GM23338 (cell line): ENCODE data around the gene CLNK. TPM values are rescaled to one million over a fixed set of nuclear protein-coding genes. Genes with fewer than 3 reads are reported as not detected.

Experiments
- ATAC-seq: fragments of 200-7000 bp; cut with Tn5 transposase; 3 replicates; pipeline ENCODE4 v1.9.1; 2020
- DNase-seq: peaks from one replicate; pipeline ENCODE4 v3.0.0-alpha.2; 2015; ENCODE audit warnings: low spot score
- H2AFZ ChIP-seq: fragments of 200-600 bp; sonication (generic); 2 replicates; pipeline ENCODE4 v1.8.0; 2016; ENCODE audit warnings: antibody characterized with exemption, mild to moderate bottlenecking, moderate library complexity
- H3F3A ChIP-seq: fragments of 200-600 bp; sonication (generic); replicated peaks from 2 replicates; pipeline ENCODE4 v1.8.0; 2017; ENCODE audit warnings: antibody characterized with exemption, mixed run types, low read depth
- H3K27ac ChIP-seq: fragments of 200-600 bp; sonication (generic); 2 replicates; pipeline ENCODE4 v1.6.1; 2016; ENCODE audit warnings: low read depth
- H3K27me3 ChIP-seq: fragments of 200-600 bp; sonication (generic); 2 replicates; pipeline ENCODE4 v1.8.0; 2016; ENCODE audit warnings: mild to moderate bottlenecking, mixed run types, moderate library complexity; ENCODE audit not compliant: insufficient read depth
- H3K36me3 ChIP-seq: fragments of 200-600 bp; sonication (generic); 2 replicates; pipeline ENCODE4 v1.8.0; 2016; ENCODE audit warnings: mild to moderate bottlenecking; ENCODE audit not compliant: insufficient read depth
- H3K4me1 ChIP-seq: fragments of 200-600 bp; sonication (generic); 2 replicates; pipeline ENCODE4 v1.8.0; 2016; ENCODE audit warnings: mild to moderate bottlenecking, moderate library complexity; ENCODE audit not compliant: insufficient read depth
- H3K4me2 ChIP-seq: fragments of 200-600 bp; sonication (generic); 2 replicates; pipeline ENCODE4 v1.7.1; 2017; ENCODE audit warnings: mixed run types
- H3K4me3 ChIP-seq: fragments of 200-600 bp; sonication (generic); 2 replicates; pipeline ENCODE4 v1.6.1; 2016; ENCODE audit warnings: mixed run types
- H3K79me2 ChIP-seq: fragments of 200-600 bp; sonication (generic); replicated peaks from 2 replicates; pipeline ENCODE4 v1.8.0; 2017; ENCODE audit warnings: mild to moderate bottlenecking; ENCODE audit not compliant: insufficient read depth
- H3K9me2 ChIP-seq: fragments of 200-600 bp; sonication (generic); 2 replicates; pipeline ENCODE4 v1.8.0; 2017; ENCODE audit not compliant: insufficient read depth
- H4K20me1 ChIP-seq: fragments of 200-600 bp; sonication (generic); replicated peaks from 2 replicates; pipeline ENCODE4 v1.8.0; 2017; ENCODE audit warnings: mild to moderate bottlenecking; ENCODE audit not compliant: insufficient read depth
- H3K27ac Mint-ChIP-seq: 2 replicates; pipeline ENCODE4 v1.8.0; 2020; ENCODE audit warnings: inconsistent platforms, mild to moderate bottlenecking, moderate library complexity, mixed read lengths
- H3K27me3 Mint-ChIP-seq: 3 replicates; pipeline ENCODE4 v1.8.0; 2022; ENCODE audit warnings: low read depth, mild to moderate bottlenecking, moderate library complexity, mixed read lengths, inconsistent platforms; ENCODE audit not compliant: insufficient read depth, poor library complexity
- H3K36me3 Mint-ChIP-seq: 3 replicates; pipeline ENCODE4 v1.8.0; 2021; ENCODE audit warnings: low read depth, mild to moderate bottlenecking, inconsistent platforms, moderate library complexity, mixed read lengths
- H3K4me1 Mint-ChIP-seq: 3 replicates; pipeline ENCODE4 v1.8.0; 2020; ENCODE audit warnings: mild to moderate bottlenecking, inconsistent platforms, mixed read lengths
- H3K4me3 Mint-ChIP-seq: 3 replicates; pipeline ENCODE4 v1.8.0; 2021; ENCODE audit warnings: moderate library complexity, mild to moderate bottlenecking, inconsistent platforms, mixed read lengths
- H3K9me3 Mint-ChIP-seq: 3 replicates; pipeline ENCODE4 v1.8.0; 2020; ENCODE audit warnings: moderate library complexity, mild to moderate bottlenecking, inconsistent platforms, mixed read lengths
- CREB1 ChIP-seq: fragments of 250-450 bp; sonication (Bioruptor Pico); IDR thresholded peaks from 2 replicates; pipeline ENCODE4 v1.5.0; 2020; ENCODE audit warnings: low read depth, mild to moderate bottlenecking, moderate library complexity
- CTCF ChIP-seq, 2 experiments: fragments of 200-600 bp in 1 of 2; sonication (generic) in 1 of 2; conservative IDR thresholded peaks; 2 replicates each; pipeline versions ENCODE4 v1.5.1 to v1.6.1; 2016 to 2017; ENCODE audit warnings: antibody characterized with exemption in 2 of 2, low read depth in 2 of 2, mild to moderate bottlenecking in 2 of 2, moderate library complexity in 1 of 2
- EZH2 ChIP-seq: fragments of 200-600 bp; sonication (generic); IDR thresholded peaks from one replicate; pipeline ENCODE4 v1.8.0; 2017; ENCODE audit warnings: antibody characterized with exemption, mild to moderate bottlenecking, low read depth; ENCODE audit not compliant: unreplicated experiment
- EZH2phosphoT487 ChIP-seq: fragments of 200-600 bp; sonication (generic); IDR thresholded peaks from one replicate; pipeline ENCODE4 v1.8.1; 2018; ENCODE audit warnings: antibody characterized with exemption; ENCODE audit not compliant: unreplicated experiment
- JUNB ChIP-seq: IDR thresholded peaks from one replicate; pipeline ENCODE4 v1.6.1; 2016; ENCODE audit warnings: antibody characterized with exemption; ENCODE audit not compliant: unreplicated experiment
- NANOG ChIP-seq: IDR thresholded peaks from 2 replicates; pipeline ENCODE4 v1.6.1; 2016; ENCODE audit warnings: antibody characterized with exemption, borderline replicate concordance
- POLR2AphosphoS5 ChIP-seq: IDR thresholded peaks from 2 replicates; pipeline ENCODE4 v1.6.1; 2016; ENCODE audit warnings: antibody characterized with exemption, low read depth
- REST ChIP-seq: IDR thresholded peaks from one replicate; pipeline ENCODE4 v1.6.1; 2018; ENCODE audit warnings: antibody characterized with exemption; ENCODE audit not compliant: unreplicated experiment
- STAT1 ChIP-seq: IDR thresholded peaks from one replicate; pipeline ENCODE4 v1.6.1; 2016; ENCODE audit warnings: antibody characterized with exemption; ENCODE audit not compliant: unreplicated experiment
- ZNF114 ChIP-seq: fragments of 250-450 bp; sonication (Bioruptor Pico); IDR thresholded peaks from 2 replicates; pipeline ENCODE4 v1.5.0; 2020; ENCODE audit warnings: mild to moderate bottlenecking, moderate library complexity
- ZNF331 ChIP-seq: fragments of 250-450 bp; sonication (Bioruptor Pico); IDR thresholded peaks from 2 replicates; pipeline ENCODE4 v1.5.0; 2020; ENCODE audit warnings: low read depth, mild to moderate bottlenecking, moderate library complexity
- polyA plus RNA-seq: library from polyadenylated mRNA; unstranded; fragments of >200 nt; fragmentation: Nextera tagmentation; extraction: Ambion mirVana; gene quantifications from 2 replicates; pipeline ENCODE4 v1.2.1, GENCODE V29; 2016
- total RNA-seq: library from RNA; depleted of rRNA; stranded (reverse); fragments of >200 nt; shearing (Covaris generic); gene quantifications from 2 replicates; pipeline ENCODE4 v1.2.3, GENCODE V29; 2014
- TF ChIP-seq, protein P1 (sequence below): fragments of 250-450 bp; sonication (Bioruptor Pico); IDR thresholded peaks from 2 replicates; pipeline ENCODE4 v1.5.0; 2020; ENCODE audit warnings: mild to moderate bottlenecking, moderate library complexity

The CLNK gene
- total and polyA plus RNA-seq, 2 experiments from 2014 or later, result not detected

DNA sequence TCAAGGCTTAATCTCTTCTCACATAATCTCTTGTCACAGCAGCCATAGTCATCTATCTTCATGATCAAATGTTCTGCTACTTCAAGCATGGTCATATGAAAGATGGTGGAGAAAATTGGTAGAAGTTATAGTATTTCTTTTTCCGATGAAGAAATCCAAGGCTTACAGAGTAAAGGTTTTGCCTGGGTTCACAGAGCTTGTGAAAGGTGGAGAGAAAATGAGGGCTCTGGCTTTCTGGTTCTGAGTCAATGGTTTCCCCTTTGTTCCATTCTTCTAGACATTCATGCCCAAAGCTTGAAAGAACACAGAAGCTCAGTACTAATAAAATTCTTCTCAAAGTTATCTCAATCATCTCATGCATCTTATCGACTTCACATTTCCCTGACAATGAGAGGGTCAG is 36.1 kb downstream of the CLNK start:
- Histone ChIP-seq H3K4me1 (no peaks in the 10 kb centered on the region), H4K20me1 (no peaks in the 10 kb centered on the region), H3K4me3 (no peak overlapping the region), H3K4me2 (no peak overlapping the region), H3K27me3 (no peaks in the 10 kb centered on the region), H3K36me3 (no peaks in the 10 kb centered on the region), H2AFZ (no peak overlapping the region), H3K27ac (no peak overlapping the region), H3F3A (no peaks in the 10 kb centered on the region), H3K79me2 (no peaks in the 10 kb centered on the region), H3K9me2 (no peaks in the 10 kb centered on the region)
- DNase-seq, result no peak
- H3K9me3 Mint-ChIP-seq, result no peaks in the 10 kb centered on the region
- H3K4me3 Mint-ChIP-seq, result no peak overlapping the region
- H3K4me1 Mint-ChIP-seq, result 0 out of 3 replicates have a peak, but pooled peaks cover 2% of the 10 kb centered on the region
- TF ChIP-seq, protein P1, sequence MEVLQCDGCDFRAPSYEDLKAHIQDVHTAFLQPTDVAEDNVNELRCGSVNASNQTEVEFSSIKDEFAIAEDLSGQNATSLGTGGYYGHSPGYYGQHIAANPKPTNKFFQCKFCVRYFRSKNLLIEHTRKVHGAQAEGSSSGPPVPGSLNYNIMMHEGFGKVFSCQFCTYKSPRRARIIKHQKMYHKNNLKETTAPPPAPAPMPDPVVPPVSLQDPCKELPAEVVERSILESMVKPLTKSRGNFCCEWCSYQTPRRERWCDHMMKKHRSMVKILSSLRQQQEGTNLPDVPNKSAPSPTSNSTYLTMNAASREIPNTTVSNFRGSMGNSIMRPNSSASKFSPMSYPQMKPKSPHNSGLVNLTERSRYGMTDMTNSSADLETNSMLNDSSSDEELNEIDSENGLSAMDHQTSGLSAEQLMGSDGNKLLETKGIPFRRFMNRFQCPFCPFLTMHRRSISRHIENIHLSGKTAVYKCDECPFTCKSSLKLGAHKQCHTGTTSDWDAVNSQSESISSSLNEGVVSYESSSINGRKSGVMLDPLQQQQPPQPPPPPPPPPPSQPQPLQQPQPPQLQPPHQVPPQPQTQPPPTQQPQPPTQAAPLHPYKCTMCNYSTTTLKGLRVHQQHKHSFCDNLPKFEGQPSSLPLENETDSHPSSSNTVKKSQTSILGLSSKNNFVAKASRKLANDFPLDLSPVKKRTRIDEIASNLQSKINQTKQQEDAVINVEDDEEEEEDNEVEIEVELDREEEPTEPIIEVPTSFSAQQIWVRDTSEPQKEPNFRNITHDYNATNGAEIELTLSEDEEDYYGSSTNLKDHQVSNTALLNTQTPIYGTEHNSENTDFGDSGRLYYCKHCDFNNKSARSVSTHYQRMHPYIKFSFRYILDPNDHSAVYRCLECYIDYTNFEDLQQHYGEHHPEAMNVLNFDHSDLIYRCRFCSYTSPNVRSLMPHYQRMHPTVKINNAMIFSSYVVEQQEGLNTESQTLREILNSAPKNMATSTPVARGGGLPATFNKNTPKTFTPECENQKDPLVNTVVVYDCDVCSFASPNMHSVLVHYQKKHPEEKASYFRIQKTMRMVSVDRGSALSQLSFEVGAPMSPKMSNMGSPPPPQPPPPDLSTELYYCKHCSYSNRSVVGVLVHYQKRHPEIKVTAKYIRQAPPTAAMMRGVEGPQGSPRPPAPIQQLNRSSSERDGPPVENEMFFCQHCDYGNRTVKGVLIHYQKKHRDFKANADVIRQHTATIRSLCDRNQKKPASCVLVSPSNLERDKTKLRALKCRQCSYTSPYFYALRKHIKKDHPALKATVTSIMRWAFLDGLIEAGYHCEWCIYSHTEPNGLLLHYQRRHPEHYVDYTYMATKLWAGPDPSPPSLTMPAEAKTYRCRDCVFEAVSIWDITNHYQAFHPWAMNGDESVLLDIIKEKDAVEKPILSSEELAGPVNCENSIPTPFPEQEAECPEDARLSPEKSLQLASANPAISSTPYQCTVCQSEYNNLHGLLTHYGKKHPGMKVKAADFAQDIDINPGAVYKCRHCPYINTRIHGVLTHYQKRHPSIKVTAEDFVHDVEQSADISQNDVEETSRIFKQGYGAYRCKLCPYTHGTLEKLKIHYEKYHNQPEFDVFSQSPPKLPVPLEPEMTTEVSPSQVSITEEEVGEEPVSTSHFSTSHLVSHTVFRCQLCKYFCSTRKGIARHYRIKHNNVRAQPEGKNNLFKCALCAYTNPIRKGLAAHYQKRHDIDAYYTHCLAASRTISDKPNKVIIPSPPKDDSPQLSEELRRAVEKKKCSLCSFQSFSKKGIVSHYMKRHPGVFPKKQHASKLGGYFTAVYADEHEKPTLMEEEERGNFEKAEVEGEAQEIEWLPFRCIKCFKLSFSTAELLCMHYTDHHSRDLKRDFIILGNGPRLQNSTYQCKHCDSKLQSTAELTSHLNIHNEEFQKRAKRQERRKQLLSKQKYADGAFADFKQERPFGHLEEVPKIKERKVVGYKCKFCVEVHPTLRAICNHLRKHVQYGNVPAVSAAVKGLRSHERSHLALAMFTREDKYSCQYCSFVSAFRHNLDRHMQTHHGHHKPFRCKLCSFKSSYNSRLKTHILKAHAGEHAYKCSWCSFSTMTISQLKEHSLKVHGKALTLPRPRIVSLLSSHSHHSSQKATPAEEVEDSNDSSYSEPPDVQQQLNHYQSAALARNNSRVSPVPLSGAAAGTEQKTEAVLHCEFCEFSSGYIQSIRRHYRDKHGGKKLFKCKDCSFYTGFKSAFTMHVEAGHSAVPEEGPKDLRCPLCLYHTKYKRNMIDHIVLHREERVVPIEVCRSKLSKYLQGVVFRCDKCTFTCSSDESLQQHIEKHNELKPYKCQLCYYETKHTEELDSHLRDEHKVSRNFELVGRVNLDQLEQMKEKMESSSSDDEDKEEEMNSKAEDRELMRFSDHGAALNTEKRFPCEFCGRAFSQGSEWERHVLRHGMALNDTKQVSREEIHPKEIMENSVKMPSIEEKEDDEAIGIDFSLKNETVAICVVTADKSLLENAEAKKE (CRISPR knock-in tag), result no peak
- TF ChIP-seq EZH2phosphoT487 (no peak), CREB1 (CRISPR knock-in tag) (no peak), ZNF114 (CRISPR knock-in tag) (no peak), EZH2 (no peak), JUNB (no peak), POLR2AphosphoS5 (no peak), CTCF (conservative IDR thresholded peaks at IDR 0.05; ENCODE audit: low read depth in 2 of 2) (no peak), REST (no peak), STAT1 (no peak), ZNF331 (CRISPR knock-in tag) (no peak), NANOG (no peak)
- ATAC-seq, result no peak
- no peak overlapping the region for H3K27ac Mint-ChIP-seq
- H3K36me3 Mint-ChIP-seq, result no peaks in the 10 kb centered on the region
- H3K27me3 Mint-ChIP-seq, result peaks cover 5% of the 10 kb centered on the region
